Measurements from ENCODE around the gene FIGN. TPM values are rescaled to one million over a fixed set of nuclear protein-coding genes. Genes with fewer than 3 reads are reported as not detected.

FIGN gene
- total and polyA plus RNA-seq, 2 of the 4 experiments (the other 2 are of a cell fraction): 0.77 to 0.90 TPM

DNA sequence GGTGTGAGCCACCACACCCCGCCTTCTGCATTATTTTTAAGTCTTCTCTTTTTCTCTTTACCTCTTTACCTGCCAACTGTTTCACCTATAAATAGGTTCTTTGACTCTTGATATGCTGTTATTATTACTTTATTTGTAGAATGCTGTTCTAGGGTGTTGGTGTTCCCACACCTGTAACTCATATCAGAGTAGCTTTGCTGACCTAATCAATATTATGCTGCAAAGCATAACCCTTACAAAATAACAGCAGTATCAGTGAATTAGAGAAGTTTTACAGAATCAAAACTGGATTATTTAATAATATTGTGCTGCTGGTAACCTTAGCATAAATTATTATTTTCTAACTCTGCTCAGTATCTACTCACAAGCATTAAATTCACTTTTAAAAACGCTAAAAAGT lies 161.5 kb downstream of the FIGN start:
- CTCF ChIA-PET: no interaction called here
- POLR2A ChIA-PET (ENCODE audit: unreplicated experiment): no interaction called here

More for the DNA sequence above, 161.5 kb downstream of the FIGN start:
- Histone ChIP-seq H3K4me2 (ENCODE audit: low read depth, low read length) (no peak overlapping the region), H2AK5ac (ENCODE audit: low read depth, low read length) (no peak overlapping the region), H3K9me1 (ENCODE audit: insufficient read depth, low read length) (no peaks in the 10 kb centered on the region), H3K4me1 (ENCODE audit: control insufficient read depth, insufficient read depth, low read length) (no peaks in the 10 kb centered on the region), H2AFZ (replicated peaks; ENCODE audit: low read length, poor library complexity) (no peak overlapping the region), H4K91ac (ENCODE audit: insufficient read depth, low read depth, low read length) (no peak overlapping the region), H3K27ac (ENCODE audit: insufficient read depth, low read length) (no peak overlapping the region), H3K23ac (ENCODE audit: low read depth, low read length) (no peak overlapping the region), H3K4me3 (ENCODE audit: insufficient read depth, low read depth, low read length) (no peak overlapping the region), H2AK9ac (replicated peaks; ENCODE audit: low read depth, low read length, poor library complexity) (no peak overlapping the region), H3K79me1 (ENCODE audit: low read depth in 1 of 2, low read length in 2 of 2) (no peaks in the 10 kb centered on the region), H3K14ac (replicated peaks; ENCODE audit: low read depth, low read length) (no peak overlapping the region), H3K9ac (ENCODE audit: low read depth, low read length) (no peak overlapping the region), H3K36me3 (ENCODE audit: control insufficient read depth, insufficient read depth, low read length) (no peaks in the 10 kb centered on the region), H2BK120ac (ENCODE audit: low read depth, low read length) (no peak overlapping the region), H4K20me1 (ENCODE audit: insufficient read depth, low read length) (no peaks in the 10 kb centered on the region), H3K56ac (ENCODE audit: extremely low read depth, insufficient read depth, low read length) (no peak overlapping the region), H2BK5ac (ENCODE audit: low read depth, low read length, poor library complexity, severe bottlenecking) (no peak overlapping the region), H3K18ac (ENCODE audit: low read depth, low read length) (no peak overlapping the region), H4K5ac (ENCODE audit: low read depth, low read length) (no peak overlapping the region), H3K9me3 (ENCODE audit: control insufficient read depth, insufficient read depth, low read length) (no peaks in the 10 kb centered on the region), H3K4ac (ENCODE audit: low read depth, low read length) (no peak overlapping the region), H2BK15ac (ENCODE audit: low read depth, low read length) (no peak overlapping the region), H3K27me3 (ENCODE audit: control insufficient read depth, insufficient read depth, low read length) (no peaks in the 10 kb centered on the region), H2BK20ac (ENCODE audit: low read depth, low read length) (no peak overlapping the region), H4K8ac (ENCODE audit: low read depth in 2 of 2, low read length in 2 of 2) (no peak overlapping the region)
- in situ Hi-C loops (cut with MboI; ENCODE audit: low sequenced_read_pairs) (no loop called here), dilution Hi-C loops (cut with HindIII; ENCODE audit: low sequenced_read_pairs, unreplicated experiment) (no loop called here), intact Hi-C loops (cut with micrococcal nuclease) (no loop called here)
- no TSS peak for BruUV-seq (replicated peaks)
- TF ChIP-seq RFX5 (IDR thresholded peaks at IDR 0.05; ENCODE audit: low read depth, low read length) (no peak), MAFK (IDR thresholded peaks at IDR 0.05; ENCODE audit: low read depth, low read length) (peak; percentile 58; the same call in 1 of the 2 replicates)
- no peak for DNase-seq
- no peak for ATAC-seq (ENCODE audit: low read depth)
- no CpG with 5 or more reads among the region's 2 CpGs for WGBS, 2 experiments (ENCODE audit: extremely low coverage in 2 of 2, insufficient read length in 1 of 2)

Measured in IMR-90 (cell line).